CD14-positive monocyte (primary cell): ENCODE results near the gene RPL15. TPM values are rescaled to one million over a fixed set of nuclear protein-coding genes. Genes with fewer than 3 reads are reported as not detected.

ENCODE experiments used
- DNase-seq, 3 donors: peaks; one replicate each; pipeline ENCODE4 v3.0.0-alpha.2; 2011 to 2022
- H2AFZ ChIP-seq: 2 replicates; pipeline ENCODE4 v1.6.0; 2012; ENCODE audit warnings: mild to moderate bottlenecking, low read depth, low read length, inconsistent platforms; ENCODE audit not compliant: insufficient read depth, poor library complexity, severe bottlenecking
- H3K27ac ChIP-seq, 2 donors: 1 replicate in 1 of 2; 2 replicates in 1 of 2; pipeline ENCODE4 v1.5.1; 2012 to 2013; ENCODE audit warnings: low read length in 2 of 2, control low read depth in 1 of 2, inconsistent platforms in 1 of 2, low read depth in 1 of 2, mild to moderate bottlenecking in 1 of 2
- H3K27me3 ChIP-seq, 2 donors: one replicate each; pipeline versions ENCODE4 v1.6.0 to v1.6.1; 2011 to 2013; ENCODE audit warnings: low read length in 2 of 2; ENCODE audit not compliant: control insufficient read depth in 2 of 2, insufficient read depth in 2 of 2
- H3K36me3 ChIP-seq, 2 donors: replicated peaks in 1 of 2; 1 replicate in 1 of 2; 2 replicates in 1 of 2; pipeline versions ENCODE4 v1.5.1 to v1.6.1; 2012 to 2013; ENCODE audit warnings: low read length in 2 of 2, control low read depth in 1 of 2, inconsistent platforms in 1 of 2, mild to moderate bottlenecking in 1 of 2; ENCODE audit not compliant: insufficient read depth in 2 of 2, control insufficient read depth in 1 of 2
- H3K4me1 ChIP-seq, 2 donors: 1 replicate in 1 of 2; 2 replicates in 1 of 2; pipeline versions ENCODE4 v1.5.1 to v1.6.1; 2012 to 2013; ENCODE audit warnings: low read length in 2 of 2, control low read depth in 1 of 2, inconsistent platforms in 1 of 2, mild to moderate bottlenecking in 1 of 2, moderate library complexity in 1 of 2; ENCODE audit not compliant: insufficient read depth in 2 of 2, control insufficient read depth in 1 of 2
- H3K4me2 ChIP-seq: replicated peaks from 2 replicates; pipeline ENCODE3; 2012; ENCODE audit warnings: low read length, moderate library complexity, mild to moderate bottlenecking; ENCODE audit not compliant: poor library complexity, severe bottlenecking; ENCODE audit errors: extremely low read depth
- H3K4me3 ChIP-seq, 3 experiments: fragments of 200-600 bp in 1 of 3; sonication (generic) in 1 of 3; replicated peaks in 1 of 3; 1 replicate in 2 of 3; 2 replicates in 1 of 3; pipeline ENCODE4 v1.5.1; 2011 to 2013; ENCODE audit warnings: low read length in 3 of 3, mild to moderate bottlenecking in 3 of 3, control low read depth in 2 of 3, low read depth in 2 of 3, inconsistent platforms in 1 of 3, moderate library complexity in 1 of 3
- H3K79me2 ChIP-seq: 2 replicates; pipeline ENCODE4 v1.6.0; 2012; ENCODE audit warnings: mild to moderate bottlenecking, control low read depth, inconsistent platforms, low read length, moderate library complexity; ENCODE audit not compliant: insufficient read depth
- H3K9ac ChIP-seq: 2 replicates; pipeline ENCODE4 v1.6.0; 2017; ENCODE audit warnings: low read length, mild to moderate bottlenecking; ENCODE audit not compliant: insufficient read depth, poor library complexity, severe bottlenecking
- H3K9me3 ChIP-seq, 2 donors: replicated peaks in 1 of 2; 1 replicate in 1 of 2; 2 replicates in 1 of 2; pipeline versions ENCODE4 v1.5.1 to v1.6.1; 2012 to 2013; ENCODE audit warnings: low read length in 2 of 2, control low read depth in 1 of 2; ENCODE audit not compliant: control insufficient read depth in 1 of 2, insufficient read depth in 1 of 2
- H4K20me1 ChIP-seq: 2 replicates; pipeline ENCODE4 v1.6.0; 2012; ENCODE audit warnings: mild to moderate bottlenecking, low read length, control low read depth, moderate library complexity; ENCODE audit not compliant: insufficient read depth
- H3K27ac Mint-ChIP-seq, 7 donors: one replicate each; pipeline ENCODE4 v1.8.0; 2020; ENCODE audit warnings: mild to moderate bottlenecking in 7 of 7, mixed read lengths in 7 of 7, moderate library complexity in 6 of 7, inconsistent platforms in 2 of 7
- H3K27me3 Mint-ChIP-seq, 3 donors: one replicate each; pipeline ENCODE4 v1.8.0; 2021 to 2022; ENCODE audit warnings: low read depth in 3 of 3, mild to moderate bottlenecking in 3 of 3, mixed read lengths in 3 of 3, moderate library complexity in 3 of 3, inconsistent platforms in 1 of 3
- H3K36me3 Mint-ChIP-seq, 2 donors: one replicate each; pipeline ENCODE4 v1.8.0; 2020; ENCODE audit warnings: mixed read lengths in 2 of 2, inconsistent platforms in 1 of 2, mild to moderate bottlenecking in 1 of 2
- H3K4me1 Mint-ChIP-seq: one replicate; pipeline ENCODE4 v1.8.0; 2020; ENCODE audit warnings: mild to moderate bottlenecking, mixed read lengths
- H3K4me3 Mint-ChIP-seq, 2 donors: one replicate each; pipeline ENCODE4 v1.8.0; 2020; ENCODE audit warnings: mild to moderate bottlenecking in 2 of 2, mixed read lengths in 2 of 2, moderate library complexity in 1 of 2
- H3K9me3 Mint-ChIP-seq, 7 donors: one replicate each; pipeline ENCODE4 v1.8.0; 2020 to 2022; ENCODE audit warnings: mixed read lengths in 7 of 7, mild to moderate bottlenecking in 6 of 7, moderate library complexity in 6 of 7, inconsistent platforms in 2 of 7
- WGBS: methylation state at CpG from one replicate; pipeline ENCODE4 v1.1.5; 2013; ENCODE audit warnings: missing lambda C conversion rate; ENCODE audit not compliant: insufficient coverage; 5-methylcytosine and 5-hydroxymethylcytosine counted together
- intact Hi-C, 2 donors: fragments of 100-400 bp; cut with micrococcal nuclease; formaldehyde crosslinking; loops; one replicate each; pipeline versions ENCODE4 v1.15.0 to v1.15.1; 2023
- polyA plus RNA-seq, 3 donors: library from polyadenylated mRNA; depleted of rRNA in 1 of 3; unstranded in 2 of 3; stranded (reverse) in 1 of 3; fragments of 300-500 nt in 2 of 3; fragments of >200 nt in 1 of 3; fragmentation: Illumina TruSeq in 2 of 3; gene quantifications; 1 replicate in 2 of 3; 2 replicates in 1 of 3; pipeline ENCODE4 v1.2.3, GENCODE V29; 2012 to 2021
- TF ChIP-seq, protein P1 (sequence below): fragments of 200-600 bp; IDR thresholded peaks from one replicate; pipeline ENCODE4 v1.8.0; 2022; ENCODE audit warnings: antibody characterized with exemption, mild to moderate bottlenecking

The RPL15 gene
- polyA plus RNA-seq, 3 donors = 2,510 to 3,161 (median 2,781) TPM

DNA sequence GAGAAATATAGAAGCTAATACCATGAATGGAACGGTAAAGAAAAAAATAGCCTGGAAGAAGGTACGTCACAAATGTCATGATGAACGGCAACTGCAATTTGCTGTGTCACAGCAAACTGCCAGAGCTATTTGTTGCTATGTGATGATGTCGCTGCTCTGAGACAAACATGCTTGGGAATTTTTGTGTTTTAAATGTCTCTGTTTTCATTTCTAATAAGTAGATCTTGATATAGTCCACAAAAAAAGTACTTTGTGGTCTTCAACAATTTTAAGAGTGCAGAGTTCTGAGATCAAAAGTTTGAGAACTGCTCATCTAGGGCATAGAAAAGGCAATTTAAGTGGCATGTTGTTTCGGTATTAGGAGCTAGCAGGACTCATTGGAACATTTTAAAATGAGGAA, 23.8 kb downstream of the RPL15 start:
- no peak overlapping the region for H3K4me3 ChIP-seq
- peaks cover 5 to 9% of the 10 kb centered on the region in 2 donors for H3K4me1 ChIP-seq
- no peak for DNase-seq
- no peak overlapping the region for H3K27ac ChIP-seq
- Mint-ChIP-seq H3K4me3 (no peak overlapping the region), H3K36me3 (peaks cover 0 to 4% of the 10 kb centered on the region in 2 donors), H3K27ac (no peak overlapping the region), H3K9me3 (peaks cover 4 to 8% (median 7%) of the 10 kb centered on the region in 7 donors), H3K4me1 (peaks cover 9% of the 10 kb centered on the region), H3K27me3 (peaks cover 18 to 24% (median 21%) of the 10 kb centered on the region in 3 donors)
- intact Hi-C loops = loop anchor here in 1 of 2 donors (10.0 kb wide), 2 partner anchors 736 to 1724 kb away; partner anchors contain the start of genes TOP2B and UBE2E2
- no peak overlapping the region for H2AFZ ChIP-seq
- H3K79me2 ChIP-seq = no peaks in the 10 kb centered on the region
- no peak overlapping the region for H3K9ac ChIP-seq
- TF ChIP-seq, protein P1, sequence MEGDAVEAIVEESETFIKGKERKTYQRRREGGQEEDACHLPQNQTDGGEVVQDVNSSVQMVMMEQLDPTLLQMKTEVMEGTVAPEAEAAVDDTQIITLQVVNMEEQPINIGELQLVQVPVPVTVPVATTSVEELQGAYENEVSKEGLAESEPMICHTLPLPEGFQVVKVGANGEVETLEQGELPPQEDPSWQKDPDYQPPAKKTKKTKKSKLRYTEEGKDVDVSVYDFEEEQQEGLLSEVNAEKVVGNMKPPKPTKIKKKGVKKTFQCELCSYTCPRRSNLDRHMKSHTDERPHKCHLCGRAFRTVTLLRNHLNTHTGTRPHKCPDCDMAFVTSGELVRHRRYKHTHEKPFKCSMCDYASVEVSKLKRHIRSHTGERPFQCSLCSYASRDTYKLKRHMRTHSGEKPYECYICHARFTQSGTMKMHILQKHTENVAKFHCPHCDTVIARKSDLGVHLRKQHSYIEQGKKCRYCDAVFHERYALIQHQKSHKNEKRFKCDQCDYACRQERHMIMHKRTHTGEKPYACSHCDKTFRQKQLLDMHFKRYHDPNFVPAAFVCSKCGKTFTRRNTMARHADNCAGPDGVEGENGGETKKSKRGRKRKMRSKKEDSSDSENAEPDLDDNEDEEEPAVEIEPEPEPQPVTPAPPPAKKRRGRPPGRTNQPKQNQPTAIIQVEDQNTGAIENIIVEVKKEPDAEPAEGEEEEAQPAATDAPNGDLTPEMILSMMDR = no peak
- no peak overlapping the region for H3K4me2 ChIP-seq
- peaks cover 6 to 13% of the 10 kb centered on the region in 2 donors for H3K27me3 ChIP-seq
- H3K9me3 ChIP-seq = peaks cover 5 to 6% of the 10 kb centered on the region in 2 donors
- H3K36me3 ChIP-seq = no peaks in the 10 kb centered on the region
- WGBS = 60% methylated on average over 3 of the region's 5 CpGs
- H4K20me1 ChIP-seq = no peaks in the 10 kb centered on the region

- Histone ChIP-seq H3K27me3 (peaks cover 6 to 13% of the 10 kb centered on the region in 2 donors), H3K9me3 (peaks cover 5 to 6% of the 10 kb centered on the region in 2 donors), H2AFZ (no peak overlapping the region), H3K79me2 (peaks cover 2% of the 10 kb centered on the region), H3K36me3 (no peaks in the 10 kb centered on the region), H3K4me3 (no peak overlapping the region), H3K9ac (no peak overlapping the region), H3K4me2 (no peak overlapping the region), H3K4me1 (peaks cover 7 to 10% of the 10 kb centered on the region in 2 donors), H3K27ac (no peak overlapping the region), H4K20me1 (no peaks in the 10 kb centered on the region)
- intact Hi-C loops = loop anchor here in 1 of 2 donors (10.0 kb wide), 2 partner anchors 737 to 1723 kb away; partner anchors contain the start of genes TOP2B and UBE2E2
- no peak overlapping the region for H3K27ac Mint-ChIP-seq
- H3K4me3 Mint-ChIP-seq = no peak overlapping the region
- TF ChIP-seq, protein P1 = no peak
- peaks cover 4 to 8% (median 7%) of the 10 kb centered on the region in 7 donors for H3K9me3 Mint-ChIP-seq
- no peak for DNase-seq
- peaks cover 0 to 4% of the 10 kb centered on the region in 2 donors for H3K36me3 Mint-ChIP-seq
- H3K27me3 Mint-ChIP-seq = peaks cover 18 to 24% (median 21%) of the 10 kb centered on the region in 3 donors
- no CpG with 5 or more reads among the region's 4 CpGs for WGBS
- peaks cover 10% of the 10 kb centered on the region for H3K4me1 Mint-ChIP-seq
Observed at GRCh38 chr3:23941440-23941839, 24.5 kb downstream of the RPL15 start.
